Endodermal cell (in vitro differentiated cells): ENCODE measurements around the gene SPAG5. TPM values are rescaled to one million over a fixed set of nuclear protein-coding genes. Genes with fewer than 3 reads are reported as not detected.

Experiments
- DNase-seq: peaks from one replicate; pipeline ENCODE4 v3.0.0-alpha.2; 2017
- H3K27ac ChIP-seq: 2 replicates; pipeline ENCODE4 v1.5.1; 2013; ENCODE audit warnings: mild to moderate bottlenecking, low read depth, low read length, moderate library complexity
- H3K27me3 ChIP-seq: 2 replicates; pipeline ENCODE4 v1.6.1; 2013; ENCODE audit warnings: mild to moderate bottlenecking, low read length, moderate library complexity; ENCODE audit not compliant: insufficient read depth, control insufficient read depth, poor library complexity, severe bottlenecking
- H3K36me3 ChIP-seq: 2 replicates; pipeline ENCODE4 v1.7.0; 2013; ENCODE audit warnings: mild to moderate bottlenecking, low read length, moderate library complexity; ENCODE audit not compliant: control insufficient read depth, insufficient read depth
- H3K4me1 ChIP-seq: one replicate; pipeline ENCODE4 v1.7.0; 2013; ENCODE audit warnings: low read length; ENCODE audit not compliant: control insufficient read depth, insufficient read depth
- H3K4me3 ChIP-seq: 2 replicates; pipeline ENCODE4 v1.5.1; 2013; ENCODE audit warnings: mild to moderate bottlenecking, low read length, moderate library complexity
- H3K9ac ChIP-seq: 2 replicates; pipeline ENCODE4 v1.6.1; 2013; ENCODE audit warnings: mild to moderate bottlenecking, low read length, moderate library complexity; ENCODE audit not compliant: poor library complexity, severe bottlenecking; ENCODE audit errors: extremely low read depth
- H3K9me3 ChIP-seq: 2 replicates; pipeline ENCODE4 v1.6.1; 2013; ENCODE audit warnings: mild to moderate bottlenecking, low read length, moderate library complexity; ENCODE audit not compliant: control insufficient read depth
- H3K27ac Mint-ChIP-seq: 2 replicates; pipeline ENCODE4 v1.8.0; 2020; ENCODE audit warnings: mixed read lengths
- H3K27me3 Mint-ChIP-seq: 2 replicates; pipeline ENCODE4 v1.8.0; 2021; ENCODE audit warnings: mild to moderate bottlenecking, mixed read lengths; ENCODE audit not compliant: insufficient read depth
- H3K36me3 Mint-ChIP-seq: 2 replicates; pipeline ENCODE4 v1.8.0; 2020; ENCODE audit warnings: low read depth, mixed read lengths
- H3K4me1 Mint-ChIP-seq: 2 replicates; pipeline ENCODE4 v1.8.0; 2020; ENCODE audit warnings: mixed read lengths
- H3K4me3 Mint-ChIP-seq: 2 replicates; pipeline ENCODE4 v1.8.0; 2020; ENCODE audit warnings: mild to moderate bottlenecking, moderate library complexity, mixed read lengths
- H3K9me3 Mint-ChIP-seq: 2 replicates; pipeline ENCODE4 v1.8.0; 2020; ENCODE audit warnings: mild to moderate bottlenecking, mixed read lengths
- CTCF ChIP-seq: fragments of 200-600 bp; sonication (generic); conservative IDR thresholded peaks from 2 replicates; pipeline ENCODE4 v1.5.0; 2021; ENCODE audit warnings: antibody characterized with exemption, mild to moderate bottlenecking
- WGBS, 2 experiments: methylation state at CpG; one replicate each; pipeline versions ENCODE4 v1.1.5 to v1.1.7; 2013; ENCODE audit warnings: missing lambda C conversion rate in 2 of 2, mixed read lengths in 1 of 2; ENCODE audit not compliant: insufficient coverage in 1 of 2, insufficient read length in 1 of 2; 5-methylcytosine and 5-hydroxymethylcytosine counted together
- total RNA-seq, 2 donors: library from RNA; stranded (reverse); fragmentation: NEBNext Ultra II Directional in 1 of 2; extraction: Animal tissue kit (Norgen Biotek cat#: 25700) in 1 of 2; gene quantifications; 2 replicates in 1 of 2; 3 replicates in 1 of 2; pipeline ENCODE4 v1.2.1, GENCODE V29; 2021

The SPAG5 gene
- total RNA-seq, 2 donors from 2014 or later, result 84.8 to 132 TPM

- Mint-ChIP-seq H3K4me1 (peaks cover 22% of the 10 kb centered on the region), H3K9me3 (no peaks in the 10 kb centered on the region), H3K27ac (no peak overlapping the region), H3K27me3 (peaks cover 25% of the 10 kb centered on the region), H3K36me3 (peaks cover 26% of the 10 kb centered on the region), H3K4me3 (no peak overlapping the region)
- Histone ChIP-seq H3K4me1 (no peaks in the 10 kb centered on the region), H3K27ac (no peak overlapping the region), H3K9me3 (no peaks in the 10 kb centered on the region), H3K27me3 (peaks cover 4% of the 10 kb centered on the region), H3K4me3 (no peak overlapping the region), H3K9ac (no peak overlapping the region), H3K36me3 (peaks cover 14% of the 10 kb centered on the region)
- DNase-seq, result peak; percentile 26
- 92 to 93% methylated on average over 8 to 9 of the region's 9 CpGs for WGBS, 2 experiments
- TF ChIP-seq CTCF, result no peak
Observed at GRCh38 chr17:28573521-28573920, 25.3 kb downstream of the SPAG5 start.

GRCh38 chr17:28573040-28573380 lies 25.8 kb downstream of the SPAG5 start:
- Histone ChIP-seq H3K27me3 (peaks cover 4% of the 10 kb centered on the region), H3K9ac (no peak overlapping the region), H3K9me3 (no peaks in the 10 kb centered on the region), H3K4me3 (no peak overlapping the region), H3K36me3 (peaks cover 9% of the 10 kb centered on the region), H3K4me1 (no peaks in the 10 kb centered on the region), H3K27ac (no peak overlapping the region)
- H3K9me3 Mint-ChIP-seq, result no peaks in the 10 kb centered on the region
- no peak for TF ChIP-seq CTCF
- H3K4me1 Mint-ChIP-seq, result peaks cover 22% of the 10 kb centered on the region
- DNase-seq, result peak; percentile 27
- no peak overlapping the region for H3K4me3 Mint-ChIP-seq
- H3K36me3 Mint-ChIP-seq, result peaks cover 23% of the 10 kb centered on the region
- H3K27me3 Mint-ChIP-seq, result peaks cover 25% of the 10 kb centered on the region
- H3K27ac Mint-ChIP-seq, result no peak overlapping the region

- H3K4me3 Mint-ChIP-seq, result peak overlapping the region; percentile 85
- H3K4me1 Mint-ChIP-seq, result peaks cover 22% of the 10 kb centered on the region
- Histone ChIP-seq H3K4me3 (peak overlapping the region; percentile 83), H3K27ac (no peak overlapping the region), H3K4me1 (no peaks in the 10 kb centered on the region), H3K27me3 (peaks cover 4% of the 10 kb centered on the region), H3K9me3 (no peaks in the 10 kb centered on the region), H3K9ac (no peak overlapping the region), H3K36me3 (peaks cover 4% of the 10 kb centered on the region)
- DNase-seq, result peak; percentile 61
- H3K27me3 Mint-ChIP-seq, result peaks cover 25% of the 10 kb centered on the region
- TF ChIP-seq CTCF, result peak; percentile 22
- no peaks in the 10 kb centered on the region for H3K9me3 Mint-ChIP-seq
- WGBS, 2 experiments, result 75 to 79% methylated on average over 2 to 5 of the region's 5 CpGs
- H3K27ac Mint-ChIP-seq, result no peak overlapping the region
- H3K36me3 Mint-ChIP-seq, result peaks cover 21% of the 10 kb centered on the region
Observed at GRCh38 chr17:28572259-28573039, 26.4 kb downstream of the SPAG5 start.
